DMS153 treated with DMSO at 0.1 percent for 48 hours (cell line): ENCODE measurements around the gene NOTCH1.

ENCODE experiments used
- DNase-seq: peaks from one replicate; lab custom pipeline; 2025; ENCODE audit not compliant: unreplicated experiment; lab: John Stamatoyannopoulos, UW

NOTCH1 gene

DNA sequence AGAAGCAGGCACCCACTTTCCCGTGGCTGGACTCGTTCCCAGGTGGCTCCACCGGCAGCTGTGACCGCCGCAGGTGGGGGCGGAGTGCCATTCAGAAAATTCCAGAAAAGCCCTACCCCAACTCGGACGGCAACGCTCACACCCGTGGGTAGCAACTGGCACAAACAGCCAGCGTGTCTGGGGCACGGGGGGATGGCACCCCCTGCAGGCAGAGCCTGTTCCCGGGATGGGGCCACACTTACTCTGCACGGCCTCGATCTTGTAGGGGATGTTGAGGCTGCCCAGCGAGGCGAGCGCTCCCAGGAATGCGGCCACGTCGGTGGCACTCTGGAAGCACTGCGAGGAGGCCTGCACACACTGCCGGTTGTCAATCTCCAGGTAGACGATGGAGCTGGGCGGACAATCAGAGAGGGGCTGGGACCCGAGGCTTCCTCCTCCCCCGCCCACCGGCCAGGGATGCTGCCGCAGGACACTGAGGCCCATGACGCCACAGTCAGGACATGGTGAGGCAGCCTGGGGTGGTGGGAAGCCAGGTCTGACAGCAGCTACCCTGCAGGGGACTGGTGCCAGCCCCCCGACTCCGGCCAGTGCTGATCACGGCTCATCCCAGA, 42.8 kb downstream of the NOTCH1 start:
- no peak for DNase-seq

DNA sequence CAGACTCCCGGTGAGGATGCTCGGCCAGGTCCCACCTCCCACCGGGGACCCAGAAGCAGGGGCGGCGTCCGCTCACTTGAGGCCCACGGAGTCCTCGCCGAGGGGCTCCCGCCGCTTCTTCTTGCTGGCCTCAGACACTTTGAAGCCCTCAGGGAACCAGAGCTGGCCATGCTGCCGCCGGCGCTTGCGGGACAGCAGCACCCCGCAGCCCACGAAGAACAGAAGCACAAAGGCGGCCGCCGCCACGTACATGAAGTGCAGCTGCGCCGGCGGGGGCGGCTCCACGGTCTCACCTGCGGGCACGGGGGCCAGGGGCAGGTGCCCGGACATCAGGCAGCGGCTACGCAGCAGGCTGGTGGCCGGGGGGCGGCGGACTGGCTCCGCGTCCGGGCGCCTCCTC, 43.7 kb downstream of the NOTCH1 start:
- DNase-seq = no peak

DNA sequence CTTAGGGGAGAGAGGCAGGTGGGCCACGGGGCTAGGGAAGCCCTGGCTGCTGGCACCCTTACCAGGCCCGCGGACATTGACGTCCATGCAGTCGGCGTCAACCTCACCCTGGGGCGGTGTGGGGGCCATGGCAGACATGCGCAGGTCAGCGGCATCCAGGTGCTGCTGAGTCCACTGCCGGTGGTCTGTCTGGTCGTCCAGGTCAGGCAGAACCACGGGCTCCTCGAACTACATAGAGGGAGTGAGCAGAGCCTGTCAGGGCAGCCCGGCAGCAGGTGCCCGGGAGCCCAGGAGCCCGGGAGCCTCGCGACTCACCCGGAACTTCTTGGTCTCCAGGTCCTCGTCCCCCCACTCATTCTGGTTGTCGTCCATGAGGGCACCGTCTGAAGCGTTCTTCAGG, 44.2 kb downstream of the NOTCH1 start:
- DNase-seq = no peak

DNA sequence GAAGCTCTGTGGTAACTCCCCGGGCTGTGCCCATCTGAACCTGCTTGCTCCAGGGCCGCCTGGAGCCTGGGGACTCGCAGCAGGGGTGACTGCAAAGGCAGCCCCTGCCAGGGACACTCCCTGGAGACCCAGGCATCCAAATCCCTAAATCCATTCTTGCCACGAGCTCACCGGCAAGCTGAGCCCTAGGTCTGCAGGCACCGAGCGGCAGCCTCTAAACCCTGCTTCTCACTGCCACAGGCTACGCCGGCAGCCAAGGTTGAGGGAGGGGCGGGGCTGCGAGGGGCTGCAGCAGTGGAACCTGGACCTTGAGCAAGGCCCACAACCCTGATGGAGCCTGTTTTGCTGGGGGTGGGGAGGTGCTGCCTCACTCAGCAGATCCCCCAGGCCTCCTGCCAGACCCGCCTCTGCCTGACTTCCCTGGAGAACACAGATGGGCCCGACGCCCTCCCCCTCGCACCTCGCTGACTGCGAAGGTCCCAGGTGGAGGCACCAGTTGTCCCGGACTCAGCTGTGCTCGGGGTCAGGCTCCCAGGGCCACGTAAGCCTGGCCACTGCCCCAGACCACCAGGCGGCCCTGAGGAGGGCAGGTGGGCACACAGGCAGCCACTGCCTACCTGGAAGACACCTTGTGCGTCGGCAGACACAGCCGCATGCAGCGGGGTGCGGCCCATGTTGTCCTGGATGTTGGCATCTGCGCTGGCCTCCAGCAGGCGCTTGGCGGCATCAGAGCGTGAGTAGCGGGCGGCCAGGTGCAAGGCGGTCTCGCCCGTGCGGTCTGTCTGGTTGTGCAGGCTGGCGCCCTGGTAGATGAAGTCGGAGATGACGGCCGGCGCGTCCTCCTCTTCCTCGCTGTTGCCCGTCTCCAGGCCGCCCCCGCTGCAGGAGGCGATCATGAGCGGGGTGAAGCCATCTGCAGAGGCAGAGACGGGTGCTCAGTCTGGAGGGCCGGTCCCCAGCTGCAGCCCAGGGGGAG, 45.6 kb downstream of the NOTCH1 start:
- DNase-seq = no peak

DNA sequence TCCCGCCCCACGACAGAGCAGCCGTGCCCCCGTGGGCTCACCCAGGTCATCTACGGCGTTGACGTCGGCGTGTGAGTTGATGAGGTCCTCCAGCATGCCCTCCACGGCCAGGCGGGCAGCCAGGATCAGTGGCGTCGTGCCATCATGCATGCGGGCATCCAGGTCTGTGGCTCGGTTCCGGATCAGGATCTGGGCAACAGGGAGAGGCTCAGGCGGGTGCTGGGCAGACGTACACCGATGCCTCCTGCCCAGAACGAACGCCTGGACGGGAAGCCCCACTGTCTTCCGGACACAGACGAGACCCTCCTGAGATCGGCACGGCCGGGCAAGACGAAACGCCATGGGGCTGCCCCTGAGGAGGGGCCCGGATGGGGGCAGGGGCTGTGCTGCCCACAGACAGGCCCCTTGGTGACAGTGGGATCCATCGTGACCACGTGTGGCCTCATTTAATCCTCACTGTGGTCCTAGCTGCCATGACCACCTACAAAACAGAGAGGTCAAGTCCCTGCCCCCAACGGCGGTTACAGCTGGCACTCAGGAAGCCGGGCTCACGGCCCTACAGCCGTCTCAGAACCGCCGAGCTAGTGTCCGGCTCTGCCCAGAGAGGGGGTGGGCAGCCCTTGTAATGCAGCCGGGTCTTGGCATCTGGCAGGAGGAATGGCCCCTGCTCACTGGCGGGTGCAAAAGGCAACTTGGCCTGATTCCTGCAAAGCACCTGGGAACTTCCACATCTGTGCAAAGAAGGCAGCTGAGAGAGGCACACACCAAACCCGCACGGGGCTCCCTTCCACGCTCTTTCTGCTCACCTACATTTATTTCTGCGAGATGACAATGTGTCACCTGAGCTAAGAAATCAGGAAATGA, 46.5 kb downstream of the NOTCH1 start:
- DNase-seq = no peak

DNA sequence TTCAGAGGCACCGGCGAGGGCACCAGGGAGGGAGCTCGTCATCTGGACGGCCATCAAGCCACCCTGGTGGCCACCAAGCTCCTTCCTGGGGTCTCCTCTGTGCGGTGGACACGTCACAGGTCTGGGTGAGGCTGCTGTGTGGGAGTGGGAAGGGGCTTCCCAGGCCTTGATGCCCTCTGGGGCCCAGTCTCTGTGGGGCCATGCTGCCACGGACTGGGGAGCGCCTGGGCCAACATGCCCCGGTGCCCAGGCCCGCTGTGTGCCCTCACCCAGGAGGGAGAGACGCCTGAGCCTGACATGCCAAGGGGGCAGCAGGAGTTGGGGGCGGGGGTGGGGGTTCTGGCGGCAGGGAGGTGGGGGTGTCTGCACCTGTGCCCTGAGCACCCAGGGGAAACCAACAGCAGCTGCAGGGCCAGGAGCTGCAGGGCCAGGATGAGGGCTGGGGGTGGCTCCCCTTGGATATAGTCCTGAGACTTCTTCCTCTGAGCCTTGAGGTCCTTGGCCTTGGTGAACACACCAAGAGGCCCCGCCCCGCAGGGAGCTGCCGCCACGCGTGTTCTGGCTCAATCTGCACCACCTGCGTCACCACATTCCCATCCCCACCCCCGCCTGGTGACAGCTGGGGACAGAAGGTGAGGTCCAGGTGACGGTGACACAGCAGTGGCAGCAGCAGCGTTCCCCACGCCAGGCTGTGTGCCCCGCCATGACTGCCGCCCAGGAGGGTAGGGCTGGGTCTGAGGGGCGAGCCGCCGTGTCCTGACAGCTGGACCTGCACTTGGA, 47.7 kb downstream of the NOTCH1 start:
- no peak for DNase-seq

DNA sequence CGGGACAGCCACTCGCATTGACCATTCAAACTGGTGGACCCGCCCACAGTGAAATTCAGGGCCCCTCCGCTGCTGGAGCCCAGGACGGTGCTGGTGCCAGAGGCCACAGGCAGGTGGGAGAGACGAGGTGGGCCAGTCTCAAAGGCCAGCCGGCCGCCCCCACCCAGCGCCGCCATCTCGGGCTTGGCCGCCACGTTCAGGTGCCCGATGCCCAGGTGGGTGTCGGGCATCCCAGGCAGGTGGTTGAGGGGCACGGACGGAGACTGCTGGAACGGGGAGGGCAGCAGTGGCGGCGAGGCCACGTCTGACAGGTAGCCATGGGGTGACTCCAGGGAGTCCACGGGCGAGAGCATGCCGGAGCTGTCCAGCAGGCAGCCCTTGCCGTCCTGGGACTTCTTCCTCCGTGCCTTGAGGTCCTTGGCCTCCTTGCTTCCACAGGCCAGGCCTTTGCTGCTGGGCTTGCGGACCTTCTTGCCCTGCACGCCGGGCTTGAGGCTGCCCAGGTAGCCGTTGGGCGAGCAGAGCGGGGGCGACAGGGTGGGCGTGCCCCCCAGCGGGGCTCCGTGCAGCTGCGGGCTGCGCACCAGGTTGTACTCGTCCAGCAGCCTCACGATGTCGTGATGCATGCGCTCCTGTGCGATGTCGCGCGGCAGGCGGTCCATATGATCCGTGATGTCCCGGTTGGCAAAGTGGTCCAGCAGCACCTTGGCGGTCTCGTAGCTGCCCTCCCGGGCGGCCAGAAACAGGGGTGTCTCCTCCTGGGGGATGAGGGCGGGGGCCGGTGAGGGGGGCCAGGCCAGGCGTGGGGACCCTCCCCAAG, 48.8 kb downstream of the NOTCH1 start:
- no peak for DNase-seq

DNA sequence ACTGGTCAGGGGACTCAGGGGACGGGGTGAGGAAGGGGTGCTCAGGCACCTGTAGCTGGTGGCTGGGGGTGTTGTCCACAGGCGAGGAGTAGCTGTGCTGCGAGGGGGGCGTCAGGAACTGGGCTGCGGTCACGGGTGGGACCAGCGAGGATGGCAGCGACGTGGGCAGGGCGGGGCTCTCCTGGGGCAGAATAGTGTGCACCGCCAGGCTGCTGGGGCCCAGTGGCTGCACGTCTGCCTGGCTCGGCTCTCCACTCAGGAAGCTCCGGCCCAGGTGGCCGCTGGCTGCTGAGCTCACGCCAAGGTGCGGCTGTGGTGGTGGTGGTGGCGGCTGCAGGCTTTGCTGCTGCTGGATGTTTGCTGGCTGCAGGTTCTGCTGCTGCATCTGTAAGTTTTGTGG, 49.7 kb downstream of the NOTCH1 start:
- DNase-seq = no peak

DNA sequence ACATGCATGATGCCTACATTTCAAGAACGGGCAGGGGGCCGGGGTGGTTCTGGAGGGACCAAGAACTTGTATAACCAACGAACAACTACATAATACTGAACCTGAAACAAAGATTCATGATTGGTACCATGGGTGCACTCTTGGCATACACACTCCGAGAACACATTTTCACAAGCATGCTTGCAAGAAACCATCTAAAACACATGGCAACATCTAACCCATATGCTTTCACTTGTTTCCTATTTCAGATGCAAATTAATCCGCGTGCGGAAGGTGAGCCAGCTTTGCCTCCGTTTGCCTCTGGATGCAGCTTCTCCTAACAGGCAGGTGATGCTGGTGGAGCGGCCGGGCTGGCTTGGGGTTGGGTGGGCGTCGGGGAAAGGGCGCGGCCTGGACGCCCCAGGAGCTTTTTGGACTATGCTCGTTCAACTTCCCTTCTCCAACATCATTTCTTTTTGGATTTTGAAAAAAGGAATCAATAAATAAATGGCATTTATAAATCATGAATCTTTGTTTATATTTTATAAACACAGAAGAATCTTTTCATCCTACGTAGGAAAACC, 50.5 kb downstream of the NOTCH1 start:
- no peak for DNase-seq

DNA sequence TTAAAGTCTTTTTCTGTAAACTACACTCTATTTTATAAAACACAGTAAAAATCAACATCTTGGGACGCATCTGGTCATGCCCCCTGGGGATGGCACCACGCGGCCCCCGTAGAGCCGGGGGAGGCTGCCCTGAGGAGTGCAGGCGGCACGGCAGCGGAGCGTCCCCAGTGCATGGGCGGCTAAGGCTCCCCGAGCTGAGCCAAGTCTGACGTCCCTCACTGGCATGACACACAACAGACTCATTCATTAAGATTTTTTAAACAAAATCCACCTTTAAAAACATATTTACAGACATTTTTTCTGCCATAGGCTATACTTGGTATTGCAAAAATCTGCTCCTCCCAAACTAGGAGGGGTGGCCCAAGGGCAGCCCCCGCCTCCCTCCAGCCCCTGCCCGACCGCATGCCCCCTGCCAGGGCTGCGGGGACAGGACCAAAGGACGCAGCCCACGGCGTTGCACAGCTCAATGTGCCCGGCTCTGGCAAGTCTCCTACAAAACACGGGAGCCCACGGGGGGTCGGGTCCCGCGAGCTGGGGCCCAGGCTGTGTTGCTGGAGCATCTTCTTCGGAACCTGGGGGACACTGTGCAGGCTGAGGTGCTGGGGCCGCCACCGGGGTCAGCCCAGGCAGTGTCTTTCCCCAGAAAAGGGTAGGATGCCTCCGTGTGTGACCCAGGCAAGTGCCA, 51.2 kb downstream of the NOTCH1 start:
- no peak for DNase-seq

DNA sequence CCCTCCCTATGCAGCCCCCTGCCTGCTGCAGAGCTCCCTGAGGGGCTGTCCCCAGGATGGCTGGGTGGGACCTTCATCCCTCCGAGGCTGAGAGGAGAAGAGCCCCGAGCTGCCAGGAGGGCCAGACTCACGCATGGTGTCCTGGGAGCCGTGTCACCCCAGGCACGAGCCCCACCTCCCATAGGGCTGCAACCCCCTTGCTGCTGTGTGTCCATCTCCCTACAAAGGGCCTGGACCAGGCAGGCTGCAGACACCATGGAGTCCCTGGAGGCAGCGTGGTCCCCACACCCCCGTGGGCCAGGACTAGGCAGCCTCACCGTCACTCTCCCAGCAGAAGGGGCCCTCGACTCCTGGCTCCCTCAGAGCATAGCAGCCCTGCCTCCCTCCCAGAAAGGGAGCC, 51.8 kb downstream of the NOTCH1 start:
- no peak for DNase-seq

DNA sequence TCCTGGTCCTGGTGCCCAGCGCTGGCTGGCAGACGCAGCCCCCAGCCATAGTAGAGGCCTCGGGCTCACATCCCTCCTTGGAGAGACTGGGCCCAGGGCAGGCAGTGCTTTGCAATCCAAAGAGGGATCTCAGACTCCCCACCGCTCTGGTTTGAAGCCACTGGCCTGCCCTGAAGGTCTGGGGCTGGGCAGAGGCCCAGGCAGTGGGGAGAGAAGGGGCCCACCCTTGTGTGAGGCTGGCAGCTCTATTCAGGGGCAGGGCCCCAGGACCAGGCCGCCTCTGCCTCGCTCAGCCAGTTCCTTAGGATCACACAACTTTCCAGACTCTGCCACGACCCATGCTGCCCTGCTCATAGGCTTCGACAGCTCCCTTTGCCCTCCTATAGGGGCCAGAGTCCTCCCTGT, 52.3 kb downstream of the NOTCH1 start:
- no peak for DNase-seq

DNA sequence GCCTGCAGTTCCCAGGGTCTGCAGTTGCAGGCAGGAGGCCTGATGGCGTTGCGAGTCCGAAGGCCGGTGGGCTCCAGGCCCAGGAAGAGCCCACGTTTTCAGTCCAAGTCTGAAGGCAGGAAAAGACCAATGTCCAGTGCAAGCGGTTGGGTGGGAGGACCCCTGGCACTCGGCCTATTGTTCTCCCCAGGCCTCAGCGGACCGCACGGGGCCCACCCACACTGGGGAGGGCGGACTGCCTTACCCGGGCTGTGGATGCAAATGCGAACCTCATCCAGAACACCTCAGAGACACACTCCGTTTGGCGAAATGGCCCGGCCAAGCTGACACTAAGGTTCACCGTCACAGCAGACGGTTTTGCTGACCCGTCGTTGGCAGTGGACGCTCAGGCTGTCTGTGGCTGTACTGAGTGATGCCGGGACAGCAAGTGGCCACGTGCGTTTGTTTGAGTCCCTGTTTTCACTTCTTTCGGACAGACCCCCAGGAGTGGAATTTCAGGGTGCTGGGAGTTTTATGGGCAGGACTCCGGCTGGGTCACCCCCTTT, 52.8 kb downstream of the NOTCH1 start:
- no peak for DNase-seq

DNA sequence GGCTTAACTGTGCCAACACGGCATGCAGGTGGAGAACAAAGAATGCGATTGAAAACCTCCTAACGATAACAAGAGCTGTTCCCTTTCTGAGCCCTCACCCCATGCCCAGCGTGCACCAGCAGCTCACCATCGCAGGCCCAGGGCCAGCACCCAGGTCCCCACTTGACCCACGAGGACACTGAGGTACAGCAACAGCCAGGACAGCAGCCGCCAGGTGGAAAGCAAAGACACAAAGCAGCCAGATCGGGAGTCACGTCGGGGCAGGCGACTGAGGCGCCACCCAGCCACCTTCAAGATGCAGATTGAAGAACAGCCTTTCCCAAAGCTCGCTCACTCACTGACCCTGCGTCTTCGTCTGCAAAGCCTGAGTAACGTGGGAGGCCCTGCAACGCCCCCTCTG, 56.1 kb downstream of the NOTCH1 start:
- DNase-seq = no peak

DNA sequence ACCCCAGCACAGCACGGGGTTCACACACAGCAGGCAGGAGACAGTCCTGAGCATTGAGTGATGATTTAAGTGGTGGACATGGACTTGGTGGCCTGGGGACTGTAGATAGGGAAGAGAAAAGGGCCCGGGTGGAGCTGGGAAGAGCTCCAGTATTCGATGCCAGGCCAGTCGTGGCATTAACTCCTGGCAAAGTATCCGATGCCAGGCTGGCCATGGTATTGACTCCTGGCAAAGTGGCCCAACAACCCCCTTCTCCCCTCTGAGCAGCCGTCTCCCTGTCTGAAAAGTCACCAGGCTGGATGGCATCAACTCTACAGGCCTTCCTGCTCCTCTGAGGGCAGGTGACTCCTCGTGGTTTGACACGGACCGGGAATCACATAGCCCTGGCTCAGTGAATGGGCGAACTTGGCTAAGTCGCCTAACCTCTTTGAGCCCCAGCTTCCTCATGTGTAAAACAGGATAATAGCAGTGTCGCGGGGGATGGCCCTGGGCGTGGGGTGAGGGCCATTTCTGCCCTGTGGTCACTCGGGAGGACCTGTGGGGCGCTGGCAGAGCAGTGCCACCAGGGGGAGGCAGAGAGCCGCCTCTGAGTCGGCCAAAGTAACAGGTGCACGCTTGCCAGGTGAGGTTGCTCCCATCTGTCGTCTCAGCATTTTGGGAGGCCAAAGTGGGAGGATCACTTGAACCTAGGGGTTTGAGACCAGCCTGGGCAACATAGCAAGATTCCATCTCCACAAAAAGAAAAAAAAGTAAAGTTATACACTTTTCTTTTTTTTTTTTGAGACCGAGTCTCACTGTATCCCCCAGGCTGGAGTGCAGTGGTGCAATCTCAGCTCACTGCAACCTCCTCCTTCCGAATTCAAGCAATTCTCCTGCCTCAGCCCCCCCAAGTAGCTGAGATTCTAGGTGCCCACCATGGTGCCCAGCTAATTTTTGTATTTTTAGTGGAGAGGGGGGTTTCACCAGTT, 57.3 kb downstream of the NOTCH1 start:
- DNase-seq = peak; percentile 29

DNA sequence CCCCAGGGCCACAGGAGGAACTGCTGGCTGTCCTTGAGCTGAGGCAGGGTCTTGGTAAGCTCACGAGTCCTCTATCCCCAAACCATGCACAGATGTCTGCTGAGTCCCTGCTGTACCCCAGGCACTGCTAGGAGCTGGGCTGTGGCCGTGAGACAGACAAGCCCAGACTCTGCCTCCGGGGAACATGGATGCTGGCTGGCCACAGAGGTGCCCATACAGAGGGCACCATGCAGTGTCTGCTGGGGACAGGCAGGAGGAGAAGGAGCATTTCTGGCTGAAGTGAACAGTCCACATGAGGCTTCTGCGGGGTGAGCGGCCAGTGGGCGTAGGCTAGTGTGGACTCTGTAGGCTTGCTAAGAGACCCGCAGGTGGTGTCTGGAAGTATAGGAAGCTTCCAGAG, 58.2 kb downstream of the NOTCH1 start:
- DNase-seq = no peak

DNA sequence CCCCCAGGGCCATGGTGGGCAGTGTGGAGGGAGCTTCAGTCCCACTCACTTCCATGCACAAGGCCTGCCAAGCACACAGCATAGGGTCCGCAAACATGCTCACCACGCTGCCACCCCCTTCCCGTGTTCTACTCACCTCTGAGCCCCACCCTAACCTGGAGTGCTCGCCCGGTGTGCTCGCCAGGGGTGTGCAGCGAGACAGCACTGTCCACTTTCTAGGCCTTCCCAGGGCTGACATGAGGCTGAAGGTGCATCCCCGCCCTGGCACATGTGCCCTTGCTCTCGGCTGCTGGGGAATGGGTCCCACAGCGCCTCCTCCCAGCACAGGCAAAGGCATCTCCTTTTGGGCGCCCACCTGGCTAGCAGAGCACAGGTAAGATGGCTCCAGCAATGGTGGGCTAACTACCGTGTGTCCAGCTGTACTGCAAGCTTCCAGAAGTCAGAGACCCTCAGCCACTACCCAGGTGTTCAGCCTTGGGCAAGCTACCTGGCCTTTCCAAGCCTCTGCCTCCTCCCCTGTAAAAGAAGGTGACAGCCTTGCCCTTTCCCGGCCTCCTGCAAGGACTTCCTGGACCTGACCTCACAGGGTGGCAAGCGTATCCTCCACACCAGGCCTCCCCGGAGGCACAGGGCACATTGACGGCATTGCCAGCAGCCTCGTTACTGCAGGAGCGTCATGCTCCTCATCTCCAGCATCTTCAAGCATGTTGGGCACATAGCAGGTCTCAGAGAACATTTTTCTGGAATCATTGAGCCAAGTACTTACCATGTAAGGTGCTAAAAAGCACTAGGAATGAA, 58.8 kb downstream of the NOTCH1 start:
- no peak for DNase-seq
